ENCODE results near the gene DDX51.

Gene DDX51

DNA sequence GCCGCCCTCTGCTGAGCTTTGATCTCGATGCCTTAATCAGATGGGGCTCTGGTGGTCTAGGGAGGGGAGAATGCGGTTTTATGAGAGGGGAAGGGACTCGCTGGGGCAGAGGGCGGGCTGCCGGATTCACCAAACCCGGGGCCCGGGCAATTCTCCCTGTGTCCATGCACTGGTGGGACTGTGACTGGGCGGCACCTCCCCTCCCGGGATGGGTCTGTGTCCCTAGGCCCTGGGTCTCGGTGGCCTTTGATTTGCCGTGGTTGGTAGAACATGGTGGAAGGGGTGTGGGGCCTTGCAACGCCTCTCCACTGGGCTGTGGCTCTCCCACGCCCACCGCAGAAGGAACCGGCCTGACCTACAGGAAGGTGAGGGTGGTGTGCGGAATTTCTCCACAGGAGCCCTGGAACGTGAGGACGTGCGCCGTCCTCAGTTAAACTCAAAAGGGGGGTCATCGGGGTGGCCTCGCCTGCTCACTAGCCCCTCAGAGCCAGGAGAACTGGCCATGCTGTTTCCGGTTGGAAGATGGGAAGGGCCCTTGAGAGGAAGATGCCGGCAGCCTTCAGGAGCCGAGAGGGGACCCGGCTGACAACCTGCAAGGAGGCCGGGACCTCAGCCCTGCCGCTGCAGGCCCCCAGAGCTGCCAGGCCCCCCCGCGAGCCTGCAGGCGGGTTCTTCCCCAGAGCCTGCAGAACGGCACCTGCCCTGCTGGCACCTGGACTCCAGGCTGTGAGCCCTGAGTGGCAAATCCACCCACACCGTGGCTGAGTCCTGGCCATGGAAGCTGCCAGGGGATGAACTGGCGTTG is 43.7 kb upstream of the DDX51 start:
- TF ChIP-seq PAX5 (IDR thresholded peaks at IDR 0.05; ENCODE audit: insufficient read depth, low read length, severe bottlenecking) (no peak), TAF1 (IDR thresholded peaks at IDR 0.05; ENCODE audit: low read depth, low read length) (no peak), POLR2AphosphoS5 (IDR thresholded peaks at IDR 0.05; ENCODE audit: low read depth, low read length) (no peak), POLR2A (IDR thresholded peaks at IDR 0.05; ENCODE audit: low read depth, low read length) (no peak), SPI1 (IDR thresholded peaks at IDR 0.05; ENCODE audit: low read depth, low read length) (no peak), POU2F2 (IDR thresholded peaks at IDR 0.05; ENCODE audit: low read depth, low read length) (no peak)
- FAIRE-seq (no peak), DNase-seq (ENCODE audit: insufficient read length, low spot score) (no peak)

DNA sequence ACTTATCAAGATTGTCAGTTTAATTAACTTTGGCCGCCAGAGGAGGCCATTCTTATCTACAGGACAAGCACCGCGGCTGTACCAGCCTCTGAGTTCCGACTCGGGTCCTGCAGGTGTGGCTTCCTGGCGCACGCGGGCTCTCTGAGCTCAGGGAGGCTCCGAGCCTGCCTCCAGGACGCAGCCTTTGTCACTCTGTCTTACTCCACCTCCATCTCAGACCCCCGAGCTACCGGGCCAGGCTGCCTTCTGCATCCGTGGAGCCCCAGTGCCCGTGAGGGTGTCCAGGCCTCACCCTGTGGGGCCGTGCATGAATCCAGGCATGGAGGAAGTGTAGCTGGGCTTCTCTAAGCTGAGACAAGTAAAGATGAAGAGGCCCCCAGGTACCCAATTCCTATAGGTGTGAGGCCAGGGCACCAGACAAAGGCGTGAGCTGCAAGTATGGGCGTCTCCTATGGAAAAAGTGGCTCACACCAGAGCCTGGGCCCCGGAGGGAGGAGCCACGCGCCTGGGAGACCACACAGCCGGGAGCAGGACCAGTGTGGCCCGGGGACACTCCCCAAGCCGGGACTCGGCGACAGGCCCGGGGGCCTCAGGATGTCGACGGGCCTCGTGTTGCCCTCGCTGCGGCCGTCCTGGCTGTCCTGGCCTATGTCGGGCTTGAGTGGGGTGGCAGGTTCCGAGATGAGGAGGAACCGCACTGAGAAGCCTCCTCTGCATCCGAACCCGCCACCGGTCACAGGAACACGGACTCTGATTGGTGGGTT is 42.9 kb upstream of the DDX51 start:
- DNase-seq (ENCODE audit: insufficient read length, low spot score) (no peak), FAIRE-seq (no peak)
- no peak for TF ChIP-seq POLR2AphosphoS5 (IDR thresholded peaks at IDR 0.05; ENCODE audit: low read depth, low read length)
- no peak for TF ChIP-seq PAX5 (IDR thresholded peaks at IDR 0.05; ENCODE audit: insufficient read depth, low read length, severe bottlenecking)
- no peak for TF ChIP-seq POLR2A (IDR thresholded peaks at IDR 0.05; ENCODE audit: low read depth, low read length)
- TF ChIP-seq SPI1 (IDR thresholded peaks at IDR 0.05; ENCODE audit: low read depth, low read length) = no peak
- TF ChIP-seq TAF1 (IDR thresholded peaks at IDR 0.05; ENCODE audit: low read depth, low read length) = no peak
- TF ChIP-seq POU2F2 (IDR thresholded peaks at IDR 0.05; ENCODE audit: low read depth, low read length) = no peak

DNA sequence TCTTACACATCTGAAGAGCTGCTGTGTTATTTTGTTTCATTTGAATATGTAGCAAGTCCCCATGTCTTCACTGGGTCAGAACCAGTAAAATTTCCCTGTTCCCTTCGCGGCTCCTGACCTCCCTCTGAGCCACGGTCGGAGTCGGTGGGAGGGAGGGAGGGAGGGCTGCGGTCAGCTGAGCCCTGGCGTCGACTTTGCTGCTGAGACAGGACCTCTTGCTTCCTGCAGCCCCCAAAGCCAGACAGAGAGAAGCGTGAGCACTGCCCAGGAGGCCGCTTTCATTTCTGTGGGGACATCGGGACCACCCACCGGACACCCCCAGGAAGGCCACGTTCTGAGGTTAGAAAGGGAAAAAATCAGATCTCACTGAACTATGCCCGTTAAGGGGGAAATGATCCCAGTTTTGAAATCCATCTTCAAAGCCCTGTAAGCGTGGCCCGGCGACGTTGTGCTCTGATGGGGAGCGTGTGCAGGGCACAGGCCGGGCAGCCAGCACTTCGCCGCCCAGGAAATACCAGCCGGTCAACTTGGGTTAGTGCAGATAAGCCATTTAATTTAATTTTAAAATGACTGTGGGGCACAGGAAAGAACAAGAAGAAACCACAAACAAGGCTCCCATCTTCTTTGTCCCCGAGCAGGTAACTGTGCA is 42.2 kb upstream of the DDX51 start:
- FAIRE-seq (no peak), DNase-seq (ENCODE audit: insufficient read length, low spot score) (no peak)
- no peak for TF ChIP-seq POU2F2 (IDR thresholded peaks at IDR 0.05; ENCODE audit: low read depth, low read length)
- no peak for TF ChIP-seq POLR2A (IDR thresholded peaks at IDR 0.05; ENCODE audit: low read depth, low read length)
- no peak for TF ChIP-seq POLR2AphosphoS5 (IDR thresholded peaks at IDR 0.05; ENCODE audit: low read depth, low read length)
- TF ChIP-seq TAF1 (IDR thresholded peaks at IDR 0.05; ENCODE audit: low read depth, low read length) = no peak
- TF ChIP-seq PAX5 (IDR thresholded peaks at IDR 0.05; ENCODE audit: insufficient read depth, low read length, severe bottlenecking) = no peak
- no peak for TF ChIP-seq SPI1 (IDR thresholded peaks at IDR 0.05; ENCODE audit: low read depth, low read length)

DNA sequence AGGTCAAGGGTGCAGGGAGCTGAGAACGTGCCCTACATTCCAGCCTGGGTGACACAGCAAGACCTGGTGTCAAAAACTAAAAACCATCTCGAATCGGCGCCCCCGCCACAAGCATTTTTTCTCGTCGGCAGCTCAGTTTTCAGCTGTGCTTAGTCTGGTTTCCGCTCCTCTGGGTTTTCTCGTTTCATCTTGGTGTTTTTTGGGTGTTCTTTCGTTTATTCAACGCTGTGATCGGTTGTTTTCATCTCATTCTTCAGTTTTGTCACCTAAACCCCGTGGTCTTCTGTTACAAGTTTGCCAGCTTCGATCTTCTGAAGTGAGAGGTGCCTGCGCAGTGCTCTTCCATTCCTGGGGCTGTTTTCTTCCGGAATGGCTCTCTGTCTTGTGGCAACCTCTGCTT is 41.6 kb upstream of the DDX51 start:
- FAIRE-seq (no peak), DNase-seq (ENCODE audit: insufficient read length, low spot score) (no peak)
- no peak for TF ChIP-seq POLR2AphosphoS5 (IDR thresholded peaks at IDR 0.05; ENCODE audit: low read depth, low read length)
- no peak for TF ChIP-seq POU2F2 (IDR thresholded peaks at IDR 0.05; ENCODE audit: low read depth, low read length)
- TF ChIP-seq SPI1 (IDR thresholded peaks at IDR 0.05; ENCODE audit: low read depth, low read length) = no peak
- TF ChIP-seq PAX5 (IDR thresholded peaks at IDR 0.05; ENCODE audit: insufficient read depth, low read length, severe bottlenecking) = no peak

DNA sequence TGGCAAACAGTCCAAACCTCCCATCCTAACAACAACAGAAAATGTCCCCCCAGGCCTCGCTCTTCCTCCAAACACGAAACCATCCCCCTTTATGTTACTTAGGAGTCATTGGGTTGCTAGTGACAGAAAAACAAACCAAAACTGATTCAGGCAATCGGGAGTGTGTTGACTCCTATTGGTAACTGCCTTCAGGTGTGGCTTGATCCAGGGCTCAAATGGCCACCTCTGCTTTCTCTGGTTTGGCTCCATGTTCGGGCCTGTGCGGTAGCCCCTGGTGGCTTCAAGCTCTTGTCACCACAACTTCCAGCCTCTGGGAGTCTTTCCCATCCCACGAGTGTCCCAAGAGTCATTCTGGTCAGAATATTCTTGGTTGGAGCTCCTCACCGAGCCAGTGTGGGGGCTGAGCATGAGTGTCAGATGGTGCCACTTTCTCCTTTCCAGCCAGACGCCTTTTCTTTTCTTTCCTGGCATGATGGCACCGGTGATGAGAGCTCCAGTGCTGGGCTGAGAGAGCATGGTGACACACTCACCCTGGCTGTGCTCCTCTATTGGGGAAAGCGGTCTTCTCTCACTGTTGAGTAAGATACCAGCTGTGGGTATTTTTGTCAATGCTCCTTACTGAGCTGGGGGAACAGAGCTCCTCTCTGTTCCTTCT is 38.7 kb upstream of the DDX51 start:
- DNase-seq (ENCODE audit: insufficient read length, low spot score) = no peak
- no peak for TF ChIP-seq SPI1 (IDR thresholded peaks at IDR 0.05; ENCODE audit: low read depth, low read length)
- TF ChIP-seq PAX5 (IDR thresholded peaks at IDR 0.05; ENCODE audit: insufficient read depth, low read length, severe bottlenecking) = no peak
- TF ChIP-seq POLR2A (IDR thresholded peaks at IDR 0.05; ENCODE audit: low read depth, low read length) = no peak
- no peak for TF ChIP-seq POU2F2 (IDR thresholded peaks at IDR 0.05; ENCODE audit: low read depth, low read length)
- no peak for TF ChIP-seq TAF1 (IDR thresholded peaks at IDR 0.05; ENCODE audit: low read depth, low read length)
- no peak for TF ChIP-seq POLR2AphosphoS5 (IDR thresholded peaks at IDR 0.05; ENCODE audit: low read depth, low read length)
- FAIRE-seq = no peak

DNA sequence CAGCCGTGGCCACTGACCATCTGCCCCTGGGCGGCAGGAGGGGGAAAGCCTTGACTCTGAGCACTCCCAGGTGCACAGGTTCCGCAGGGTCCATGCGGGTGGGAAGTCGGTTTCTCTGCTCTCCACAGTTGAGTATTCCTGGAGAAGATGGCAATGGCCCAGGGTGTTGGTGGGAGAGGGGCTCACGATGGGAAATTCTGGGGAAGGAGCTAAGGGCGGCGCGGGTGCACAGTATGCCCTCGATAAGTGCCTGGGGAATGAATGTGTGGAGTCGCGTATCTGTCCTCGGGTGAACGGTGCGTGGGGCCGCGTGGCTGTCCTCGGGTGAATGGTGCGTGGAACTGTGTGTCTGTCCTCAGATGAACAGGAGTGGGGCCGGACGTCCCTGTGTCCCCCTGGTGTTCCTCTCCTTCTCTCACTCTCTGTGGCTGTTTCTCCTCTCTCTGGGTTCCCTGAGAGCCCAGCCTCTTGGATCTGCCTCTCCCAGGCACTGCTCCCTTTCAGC is 38.1 kb upstream of the DDX51 start:
- DNase-seq (ENCODE audit: insufficient read length, low spot score) (no peak), FAIRE-seq (no peak)
- no peak for TF ChIP-seq PAX5 (IDR thresholded peaks at IDR 0.05; ENCODE audit: insufficient read depth, low read length, severe bottlenecking)
- no peak for TF ChIP-seq SPI1 (IDR thresholded peaks at IDR 0.05; ENCODE audit: low read depth, low read length)
- TF ChIP-seq POLR2AphosphoS5 (IDR thresholded peaks at IDR 0.05; ENCODE audit: low read depth, low read length) = no peak

DNA sequence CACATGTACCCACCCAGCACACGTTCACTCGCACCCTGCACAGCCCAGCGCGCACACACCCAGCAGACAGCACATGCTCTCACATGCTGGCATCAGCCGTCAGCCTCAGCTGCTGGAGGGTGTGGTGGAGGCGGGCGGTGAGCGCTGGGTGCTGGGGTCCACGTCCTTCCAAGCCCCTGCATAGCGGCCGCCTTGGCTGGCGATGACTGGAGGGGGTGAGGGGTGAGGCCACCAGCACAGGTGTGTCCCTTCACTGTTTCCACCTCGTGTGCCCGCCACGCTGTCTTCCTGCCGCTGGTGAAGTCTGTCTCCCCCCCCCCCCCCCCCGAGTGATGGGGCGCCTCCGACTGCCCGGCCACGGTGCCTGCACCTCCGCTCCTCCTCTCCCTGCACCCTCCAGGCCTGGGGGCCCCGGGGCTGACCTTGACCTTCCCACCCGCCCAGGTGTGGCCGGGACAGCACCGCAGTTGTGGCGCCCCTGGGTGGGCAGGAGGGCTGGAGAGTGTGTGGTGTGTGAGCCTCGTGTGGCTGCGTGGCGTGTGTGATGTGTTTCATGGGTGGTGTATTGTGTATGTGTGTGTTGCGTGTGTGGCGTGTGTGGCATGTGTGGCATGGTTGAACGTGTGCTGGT is 37.6 kb upstream of the DDX51 start:
- TF ChIP-seq SPI1 (IDR thresholded peaks at IDR 0.05; ENCODE audit: low read depth, low read length) (no peak), POLR2AphosphoS5 (IDR thresholded peaks at IDR 0.05; ENCODE audit: low read depth, low read length) (no peak), POU2F2 (IDR thresholded peaks at IDR 0.05; ENCODE audit: low read depth, low read length) (no peak), TAF1 (IDR thresholded peaks at IDR 0.05; ENCODE audit: low read depth, low read length) (no peak), PAX5 (IDR thresholded peaks at IDR 0.05; ENCODE audit: insufficient read depth, low read length, severe bottlenecking) (no peak), POLR2A (IDR thresholded peaks at IDR 0.05; ENCODE audit: low read depth, low read length) (no peak)
- FAIRE-seq (no peak), DNase-seq (ENCODE audit: insufficient read length, low spot score) (no peak)

DNA sequence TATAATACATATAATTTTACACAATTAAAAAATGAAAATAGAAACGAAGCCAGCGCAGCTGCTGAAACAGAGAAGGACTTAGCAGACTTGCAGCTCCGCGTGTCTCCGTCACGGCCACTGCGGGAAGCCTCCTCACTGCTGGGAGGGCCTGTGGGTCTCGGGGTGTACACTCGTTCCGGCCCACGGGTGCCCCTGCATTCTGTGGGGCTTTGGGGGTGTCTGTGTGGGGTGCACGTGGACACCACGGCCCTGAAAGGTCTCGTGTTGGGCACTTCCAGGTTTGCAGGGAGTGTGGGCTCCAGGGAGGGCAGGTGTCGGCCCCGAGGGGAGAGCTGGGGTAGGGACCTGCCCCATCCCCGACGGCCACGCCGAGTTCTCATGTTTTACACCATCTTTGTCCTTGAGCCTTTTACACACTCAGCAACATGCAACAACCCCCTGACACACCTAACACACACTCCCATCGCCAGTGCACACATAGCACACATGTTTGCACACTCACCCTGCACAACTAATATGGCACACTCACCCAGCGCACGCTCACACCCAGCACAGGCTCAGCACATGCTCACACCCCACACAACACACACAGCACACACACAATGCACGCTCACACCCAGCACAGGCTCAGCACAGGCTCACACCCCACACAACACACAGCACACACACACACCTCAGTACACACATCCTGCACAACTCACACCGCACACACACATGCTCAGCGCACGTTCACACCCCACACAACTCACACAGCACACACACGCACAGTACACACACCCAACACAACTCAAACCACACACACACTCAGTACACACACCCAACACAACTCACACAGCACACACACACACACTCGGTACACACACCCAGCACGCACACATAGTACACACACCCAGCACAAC is 36.8 kb upstream of the DDX51 start:
- FAIRE-seq (no peak), DNase-seq (ENCODE audit: insufficient read length, low spot score) (no peak)
- no peak for TF ChIP-seq SPI1 (IDR thresholded peaks at IDR 0.05; ENCODE audit: low read depth, low read length)
- no peak for TF ChIP-seq POU2F2 (IDR thresholded peaks at IDR 0.05; ENCODE audit: low read depth, low read length)
- TF ChIP-seq TAF1 (IDR thresholded peaks at IDR 0.05; ENCODE audit: low read depth, low read length) = no peak
- TF ChIP-seq POLR2A (IDR thresholded peaks at IDR 0.05; ENCODE audit: low read depth, low read length) = no peak
- TF ChIP-seq PAX5 (IDR thresholded peaks at IDR 0.05; ENCODE audit: insufficient read depth, low read length, severe bottlenecking) = no peak
- TF ChIP-seq POLR2AphosphoS5 (IDR thresholded peaks at IDR 0.05; ENCODE audit: low read depth, low read length) = no peak

All from GM12891 (cell line).